CD4-positive, alpha-beta T cell (primary cell): ENCODE results near the gene HS3ST5. TPM values are rescaled to one million over a fixed set of nuclear protein-coding genes. Genes with fewer than 3 reads are reported as not detected.

ENCODE experiments used
- ATAC-seq: fragments of 200-7000 bp; cut with Tn5 transposase; one replicate; pipeline ENCODE4 v1.10.0; 2022; ENCODE audit warnings: mild to moderate bottlenecking; ENCODE audit not compliant: poor library complexity
- CTCF ChIA-PET: fragments of 350-600 bp; sonication (Branson Sonifier 250); formaldehyde crosslinking; loops from one replicate; lab custom pipeline; 2021; ENCODE audit warnings: antibody characterized with exemption, inconsistent platforms; lab: Charles Lee
- POLR2A ChIA-PET: fragments of 350-600 bp; sonication (Branson Sonifier 250); formaldehyde crosslinking; loops from one replicate; lab custom pipeline; 2021; ENCODE audit warnings: antibody characterized with exemption, inconsistent platforms; lab: Charles Lee
- DNase-seq, 14 experiments: peaks; one replicate each; pipeline ENCODE4 v3.0.0-alpha.2; 2013 to 2020; ENCODE audit warnings: mixed read lengths in 2 of 14
- H3K27ac ChIP-seq, 2 donors: one replicate each; pipeline versions ENCODE4 v1.5.1 to v1.7.0; 2013; ENCODE audit warnings: low read length in 2 of 2, low read depth in 1 of 2, mild to moderate bottlenecking in 1 of 2
- H3K27me3 ChIP-seq, 2 experiments: 1 replicate in 1 of 2; 2 replicates in 1 of 2; pipeline versions ENCODE4 v1.6.1 to v1.7.0; 2013; ENCODE audit warnings: low read length in 2 of 2, control low read depth in 1 of 2, mild to moderate bottlenecking in 1 of 2, moderate library complexity in 1 of 2; ENCODE audit not compliant: insufficient read depth in 2 of 2, control insufficient read depth in 1 of 2
- H3K36me3 ChIP-seq: one replicate; pipeline ENCODE4 v1.6.1; 2013; ENCODE audit warnings: low read length, control low read depth; ENCODE audit not compliant: insufficient read depth
- H3K4me1 ChIP-seq: one replicate; pipeline ENCODE4 v1.6.1; 2013; ENCODE audit warnings: low read length, control low read depth; ENCODE audit not compliant: insufficient read depth
- H3K4me3 ChIP-seq: one replicate; pipeline ENCODE4 v1.5.1; 2013; ENCODE audit warnings: mild to moderate bottlenecking, low read length, moderate library complexity
- H3K9me3 ChIP-seq, 2 experiments: 1 replicate in 1 of 2; 2 replicates in 1 of 2; pipeline versions ENCODE4 v1.6.1 to v1.7.0; 2013; ENCODE audit warnings: low read length in 2 of 2, mild to moderate bottlenecking in 2 of 2, control low read depth in 1 of 2, moderate library complexity in 1 of 2; ENCODE audit not compliant: control insufficient read depth in 1 of 2, insufficient read depth in 1 of 2
- H3K27ac Mint-ChIP-seq: one replicate; pipeline ENCODE4 v1.8.0; 2020; ENCODE audit warnings: mixed read lengths
- H3K27me3 Mint-ChIP-seq: one replicate; pipeline ENCODE4 v1.8.0; 2021; ENCODE audit warnings: mixed read lengths
- H3K36me3 Mint-ChIP-seq: one replicate; pipeline ENCODE4 v1.8.0; 2021; ENCODE audit warnings: low read depth, mixed read lengths
- H3K4me1 Mint-ChIP-seq: one replicate; pipeline ENCODE4 v1.8.0; 2021; ENCODE audit warnings: low read depth, mixed read lengths
- H3K4me3 Mint-ChIP-seq: one replicate; pipeline ENCODE4 v1.8.0; 2020; ENCODE audit warnings: mild to moderate bottlenecking, mixed read lengths
- H3K9me3 Mint-ChIP-seq: one replicate; pipeline ENCODE4 v1.8.0; 2020; ENCODE audit warnings: mixed read lengths
- intact Hi-C, 2 experiments: fragments of 100-400 bp; cut with DNase I in 1 of 2; cut with micrococcal nuclease in 1 of 2; formaldehyde crosslinking; loops; one replicate each; pipeline versions ENCODE4 v1.15.1 to v1.9.0; 2023 to 2025; cut with DNase I, micrococcal nuclease
- polyA plus RNA-seq, 2 donors: library from polyadenylated mRNA; unstranded; fragments of 120-200 nt; gene quantifications; one replicate each; pipeline ENCODE4 v1.2.1, GENCODE V29; 2013
- total RNA-seq, 174 experiments: library from RNA in 2 of 174; stranded (reverse) in 2 of 174; gene quantifications; one replicate each; pipeline ENCODE4 v1.2.3 and lab custom pipeline; 2021 to 2026
- TF ChIP-seq, protein P1 (sequence below): fragments of 200-600 bp; IDR thresholded peaks from one replicate; pipeline ENCODE4 v1.8.0; 2022; ENCODE audit warnings: antibody characterized with exemption, mild to moderate bottlenecking

HS3ST5 gene, protein sequence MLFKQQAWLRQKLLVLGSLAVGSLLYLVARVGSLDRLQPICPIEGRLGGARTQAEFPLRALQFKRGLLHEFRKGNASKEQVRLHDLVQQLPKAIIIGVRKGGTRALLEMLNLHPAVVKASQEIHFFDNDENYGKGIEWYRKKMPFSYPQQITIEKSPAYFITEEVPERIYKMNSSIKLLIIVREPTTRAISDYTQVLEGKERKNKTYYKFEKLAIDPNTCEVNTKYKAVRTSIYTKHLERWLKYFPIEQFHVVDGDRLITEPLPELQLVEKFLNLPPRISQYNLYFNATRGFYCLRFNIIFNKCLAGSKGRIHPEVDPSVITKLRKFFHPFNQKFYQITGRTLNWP
- total RNA-seq (not detected), total RNA-seq (lab: John Stamatoyannopoulos, UW) (0 to 0.09 (median 0) reads per million in 172 experiments)
- polyA plus RNA-seq (2013, experiment 1 of 2) = not detected
- polyA plus RNA-seq (2013, experiment 2 of 2) = 0.01 TPM

DNA sequence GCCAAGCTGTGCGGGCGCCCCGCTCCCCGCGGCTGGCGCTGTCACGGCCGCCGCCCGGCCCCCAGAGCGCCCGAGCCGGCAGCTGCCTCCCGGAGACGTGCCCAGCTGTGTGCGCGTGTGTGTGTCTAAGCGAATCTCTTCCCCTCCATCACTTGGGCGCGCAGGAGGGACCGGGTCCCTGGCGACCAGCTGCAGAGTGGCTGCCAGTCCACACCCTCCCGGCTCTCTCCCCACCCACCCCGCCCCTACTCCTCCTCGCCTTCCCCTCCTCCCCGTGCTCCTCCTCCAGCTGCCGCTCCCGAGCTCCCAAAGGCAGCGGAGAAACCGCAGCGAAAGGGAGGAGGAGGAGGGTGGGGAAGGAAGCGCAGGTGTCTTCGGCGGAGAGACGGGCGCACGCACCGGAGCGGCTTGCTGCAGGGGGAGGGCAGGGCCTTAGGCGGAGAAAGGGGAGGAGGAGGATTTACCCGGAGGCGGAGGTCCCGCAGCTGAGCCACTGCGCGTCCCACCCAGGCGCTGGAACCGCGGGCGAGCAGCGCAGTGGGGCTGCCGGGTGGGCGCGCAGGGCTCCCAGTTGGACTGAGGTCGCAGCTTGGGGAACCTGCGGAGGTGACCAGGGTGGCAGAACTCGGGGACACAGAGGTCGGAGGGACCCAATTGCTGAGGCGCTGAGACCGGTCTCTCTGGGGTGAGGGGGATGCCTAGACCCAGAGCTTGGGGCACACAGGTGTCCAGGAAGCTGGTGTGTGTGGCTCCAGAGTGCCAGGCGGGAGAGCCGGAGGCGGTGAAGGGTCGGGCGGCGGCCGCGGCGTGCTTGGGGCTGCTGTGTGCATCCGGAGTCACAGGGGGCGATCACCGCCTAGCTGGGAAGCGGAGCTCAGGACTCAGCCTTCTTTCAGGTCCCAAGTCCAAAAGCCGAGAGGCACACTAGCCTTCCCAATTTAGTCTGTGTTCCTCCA, at the start of gene HS3ST5:
TSS of gene HS3ST5 (minus strand) at position 198 of the 956 bp plus-strand sequence. CDS start 280,178 bp downstream, outside the sequence.
- CTCF ChIA-PET = no interaction called here
- Histone ChIP-seq H3K27ac (no peak within 1 kb of the TSS), H3K4me1 (no peaks in the 10 kb centered on the region), H3K4me3 (no peak within 1 kb of the TSS), H3K9me3 (peaks cover 0 to 12% of the 10 kb centered on the region in 2 experiments), H3K36me3 (no peaks in the 10 kb centered on the region), H3K27me3 (peaks cover 6 to 20% of the 10 kb centered on the region in 2 experiments)
- Mint-ChIP-seq H3K36me3 (no peaks in the 10 kb centered on the region), H3K27me3 (peaks cover 44% of the 10 kb centered on the region), H3K9me3 (no peaks in the 10 kb centered on the region), H3K27ac (no peak within 1 kb of the TSS), H3K4me1 (no peaks in the 10 kb centered on the region), H3K4me3 (no peak within 1 kb of the TSS)
- DNase-seq = no peak
- TF ChIP-seq, protein P1, sequence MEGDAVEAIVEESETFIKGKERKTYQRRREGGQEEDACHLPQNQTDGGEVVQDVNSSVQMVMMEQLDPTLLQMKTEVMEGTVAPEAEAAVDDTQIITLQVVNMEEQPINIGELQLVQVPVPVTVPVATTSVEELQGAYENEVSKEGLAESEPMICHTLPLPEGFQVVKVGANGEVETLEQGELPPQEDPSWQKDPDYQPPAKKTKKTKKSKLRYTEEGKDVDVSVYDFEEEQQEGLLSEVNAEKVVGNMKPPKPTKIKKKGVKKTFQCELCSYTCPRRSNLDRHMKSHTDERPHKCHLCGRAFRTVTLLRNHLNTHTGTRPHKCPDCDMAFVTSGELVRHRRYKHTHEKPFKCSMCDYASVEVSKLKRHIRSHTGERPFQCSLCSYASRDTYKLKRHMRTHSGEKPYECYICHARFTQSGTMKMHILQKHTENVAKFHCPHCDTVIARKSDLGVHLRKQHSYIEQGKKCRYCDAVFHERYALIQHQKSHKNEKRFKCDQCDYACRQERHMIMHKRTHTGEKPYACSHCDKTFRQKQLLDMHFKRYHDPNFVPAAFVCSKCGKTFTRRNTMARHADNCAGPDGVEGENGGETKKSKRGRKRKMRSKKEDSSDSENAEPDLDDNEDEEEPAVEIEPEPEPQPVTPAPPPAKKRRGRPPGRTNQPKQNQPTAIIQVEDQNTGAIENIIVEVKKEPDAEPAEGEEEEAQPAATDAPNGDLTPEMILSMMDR = no peak
- intact Hi-C loops = no loop called here
- POLR2A ChIA-PET = no interaction called here
- ATAC-seq = no peak

DNA sequence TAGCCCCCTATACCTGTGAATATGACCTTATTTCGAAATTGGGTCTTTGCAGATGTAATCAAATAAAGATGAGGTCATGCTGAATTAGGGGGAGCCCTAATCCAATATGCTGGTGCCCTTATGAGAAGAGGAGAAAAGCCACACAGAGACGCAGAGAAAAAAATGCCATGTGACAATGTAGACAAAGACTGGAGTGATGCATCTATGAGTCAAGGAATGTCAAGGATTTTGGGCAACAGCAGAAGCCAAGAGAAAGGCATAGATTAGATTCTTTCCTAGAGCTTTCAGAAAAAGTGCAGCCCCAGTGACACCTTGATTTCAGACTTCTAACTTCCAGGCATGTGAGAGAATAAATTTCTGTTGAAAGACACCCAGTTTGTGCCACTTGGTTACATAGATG, 47.4 kb upstream of the HS3ST5 start:
- Mint-ChIP-seq H3K36me3 (no peaks in the 10 kb centered on the region), H3K27me3 (no peaks in the 10 kb centered on the region), H3K27ac (no peak overlapping the region), H3K9me3 (no peaks in the 10 kb centered on the region), H3K4me1 (no peaks in the 10 kb centered on the region), H3K4me3 (no peak overlapping the region)
- ChIA-PET POLR2A (no interaction called here), CTCF (no interaction called here)
- no peak overlapping the region for H3K27ac ChIP-seq
- H3K9me3 ChIP-seq = no peaks in the 10 kb centered on the region
- intact Hi-C loops = no loop called here
- ATAC-seq = no peak
- TF ChIP-seq, protein P1 = no peak
- no peaks in the 10 kb centered on the region for H3K36me3 ChIP-seq
- H3K4me1 ChIP-seq = no peaks in the 10 kb centered on the region
- H3K4me3 ChIP-seq = no peak overlapping the region
- no peak for DNase-seq
- no peaks in the 10 kb centered on the region for H3K27me3 ChIP-seq

DNA sequence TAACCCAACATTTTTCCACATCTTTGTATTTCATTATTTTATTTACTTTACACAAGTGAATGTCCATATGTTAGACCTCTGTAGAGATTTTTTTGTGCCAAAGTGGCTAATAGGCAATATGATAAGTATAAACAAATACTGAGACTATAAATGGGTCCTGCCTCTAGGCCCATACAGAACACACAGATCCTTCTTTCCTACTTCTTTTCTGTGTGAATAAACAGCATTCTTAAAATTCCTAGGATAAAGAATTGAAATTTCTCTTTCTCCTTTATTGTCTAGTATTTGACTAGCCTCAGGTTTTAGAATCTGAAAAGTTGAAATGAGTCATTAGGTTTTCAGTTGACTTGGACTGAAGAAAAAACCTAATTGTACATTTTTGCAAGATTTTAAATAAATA, 46.3 kb upstream of the HS3ST5 start:
- H3K4me1 Mint-ChIP-seq = no peaks in the 10 kb centered on the region
- no peak overlapping the region for H3K27ac Mint-ChIP-seq
- ChIA-PET POLR2A (no interaction called here), CTCF (no interaction called here)
- TF ChIP-seq, protein P1 = no peak
- Histone ChIP-seq H3K4me1 (no peaks in the 10 kb centered on the region), H3K27ac (no peak overlapping the region), H3K9me3 (no peaks in the 10 kb centered on the region), H3K4me3 (no peak overlapping the region), H3K27me3 (no peaks in the 10 kb centered on the region), H3K36me3 (no peaks in the 10 kb centered on the region)
- H3K9me3 Mint-ChIP-seq = no peaks in the 10 kb centered on the region
- no peak for ATAC-seq
- intact Hi-C loops = no loop called here
- no peak for DNase-seq
- H3K4me3 Mint-ChIP-seq = no peak overlapping the region
- H3K36me3 Mint-ChIP-seq = no peaks in the 10 kb centered on the region
- H3K27me3 Mint-ChIP-seq = no peaks in the 10 kb centered on the region
